ENCODE results near the gene THBD. TPM values are rescaled to one million over a fixed set of nuclear protein-coding genes. Genes with fewer than 3 reads are reported as not detected.

Gene THBD
- polyA plus RNA-seq, 1 donor from 2014 or later = not detected

GRCh38 chr20:23023621-23024177 is 25.8 kb downstream of the THBD start:
- H3K4me1 Mint-ChIP-seq = no peaks in the 10 kb centered on the region
- H3K27me3 Mint-ChIP-seq = no peaks in the 10 kb centered on the region
- no peaks in the 10 kb centered on the region for H3K9me3 Mint-ChIP-seq
- peaks cover 1% of the 10 kb centered on the region for H3K36me3 Mint-ChIP-seq
- H3K4me3 Mint-ChIP-seq = no peak overlapping the region
- no peak overlapping the region for H3K27ac Mint-ChIP-seq

GRCh38 chr20:23022849-23023248 is 26.6 kb downstream of the THBD start:
- H3K36me3 Mint-ChIP-seq = peaks cover 1% of the 10 kb centered on the region

GRCh38 chr20:23021951-23022350 is 27.5 kb downstream of the THBD start:
- Mint-ChIP-seq H3K27ac (no peak overlapping the region), H3K9me3 (no peaks in the 10 kb centered on the region), H3K4me3 (no peak overlapping the region), H3K4me1 (no peaks in the 10 kb centered on the region), H3K36me3 (peaks cover 1% of the 10 kb centered on the region), H3K27me3 (no peaks in the 10 kb centered on the region)

More at GRCh38 chr20:23022849-23023248, 26.6 kb downstream of the THBD start:
- no peaks in the 10 kb centered on the region for H3K4me1 Mint-ChIP-seq
- no peak overlapping the region for H3K4me3 Mint-ChIP-seq
- no peak overlapping the region for H3K27ac Mint-ChIP-seq
- no peaks in the 10 kb centered on the region for H3K27me3 Mint-ChIP-seq
- H3K9me3 Mint-ChIP-seq = no peaks in the 10 kb centered on the region

GRCh38 chr20:23021541-23021940 is 27.9 kb downstream of the THBD start:
- H3K4me3 Mint-ChIP-seq = no peak overlapping the region
- H3K27me3 Mint-ChIP-seq = no peaks in the 10 kb centered on the region
- no peaks in the 10 kb centered on the region for H3K4me1 Mint-ChIP-seq
- peaks cover 1% of the 10 kb centered on the region for H3K36me3 Mint-ChIP-seq
- H3K9me3 Mint-ChIP-seq = no peaks in the 10 kb centered on the region
- H3K27ac Mint-ChIP-seq = no peak overlapping the region

GRCh38 chr20:23020230-23021018 is 29.0 kb downstream of the THBD start:
- no peaks in the 10 kb centered on the region for H3K4me1 Mint-ChIP-seq
- H3K27me3 Mint-ChIP-seq = no peaks in the 10 kb centered on the region
- peaks cover 1% of the 10 kb centered on the region for H3K36me3 Mint-ChIP-seq
- H3K4me3 Mint-ChIP-seq = no peak overlapping the region
- no peaks in the 10 kb centered on the region for H3K9me3 Mint-ChIP-seq
- H3K27ac Mint-ChIP-seq = no peak overlapping the region

GRCh38 chr20:23019403-23019802 is 30.1 kb downstream of the THBD start:
- Mint-ChIP-seq H3K9me3 (no peaks in the 10 kb centered on the region), H3K36me3 (peaks cover 1% of the 10 kb centered on the region), H3K4me1 (no peaks in the 10 kb centered on the region), H3K4me3 (no peak overlapping the region), H3K27ac (no peak overlapping the region), H3K27me3 (no peaks in the 10 kb centered on the region)

GRCh38 chr20:23018941-23019340 is 30.5 kb downstream of the THBD start:
- H3K36me3 Mint-ChIP-seq = peaks cover 1% of the 10 kb centered on the region
- no peaks in the 10 kb centered on the region for H3K9me3 Mint-ChIP-seq
- no peaks in the 10 kb centered on the region for H3K27me3 Mint-ChIP-seq
- no peak overlapping the region for H3K4me3 Mint-ChIP-seq
- H3K27ac Mint-ChIP-seq = no peak overlapping the region
- no peaks in the 10 kb centered on the region for H3K4me1 Mint-ChIP-seq

GRCh38 chr20:23018432-23018831 is 31.0 kb downstream of the THBD start:
- H3K9me3 Mint-ChIP-seq = no peaks in the 10 kb centered on the region
- H3K4me1 Mint-ChIP-seq = no peaks in the 10 kb centered on the region
- no peak overlapping the region for H3K4me3 Mint-ChIP-seq
- H3K27ac Mint-ChIP-seq = no peak overlapping the region
- peaks cover 1% of the 10 kb centered on the region for H3K36me3 Mint-ChIP-seq
- H3K27me3 Mint-ChIP-seq = no peaks in the 10 kb centered on the region

GRCh38 chr20:23017516-23017915 is 32.0 kb downstream of the THBD start:
- Mint-ChIP-seq H3K4me3 (no peak overlapping the region), H3K27me3 (no peaks in the 10 kb centered on the region), H3K27ac (no peak overlapping the region), H3K36me3 (no peaks in the 10 kb centered on the region), H3K9me3 (no peaks in the 10 kb centered on the region), H3K4me1 (no peaks in the 10 kb centered on the region)

- H3K36me3 Mint-ChIP-seq = no peaks in the 10 kb centered on the region
- no peaks in the 10 kb centered on the region for H3K4me1 Mint-ChIP-seq
- no peak overlapping the region for H3K4me3 Mint-ChIP-seq
- H3K27me3 Mint-ChIP-seq = no peaks in the 10 kb centered on the region
- H3K9me3 Mint-ChIP-seq = no peaks in the 10 kb centered on the region
- no peak overlapping the region for H3K27ac Mint-ChIP-seq
Observed at GRCh38 chr20:23013429-23013828, 36.0 kb downstream of the THBD start.

- Mint-ChIP-seq H3K9me3 (no peaks in the 10 kb centered on the region), H3K27ac (no peak overlapping the region), H3K4me1 (no peaks in the 10 kb centered on the region), H3K27me3 (no peaks in the 10 kb centered on the region), H3K36me3 (no peaks in the 10 kb centered on the region), H3K4me3 (no peak overlapping the region)
Observed at GRCh38 chr20:23011008-23011721, 38.3 kb downstream of the THBD start.

- Mint-ChIP-seq H3K27ac (no peak overlapping the region), H3K9me3 (no peaks in the 10 kb centered on the region), H3K4me1 (no peaks in the 10 kb centered on the region), H3K27me3 (no peaks in the 10 kb centered on the region), H3K4me3 (no peak overlapping the region), H3K36me3 (no peaks in the 10 kb centered on the region)
Observed at GRCh38 chr20:23010096-23010495, 39.4 kb downstream of the THBD start.

- Mint-ChIP-seq H3K4me1 (no peaks in the 10 kb centered on the region), H3K36me3 (no peaks in the 10 kb centered on the region)
Observed at GRCh38 chr20:23009636-23010035, 39.8 kb downstream of the THBD start.

GRCh38 chr20:23008667-23009066 is 40.8 kb downstream of the THBD start:
- Mint-ChIP-seq H3K27me3 (no peaks in the 10 kb centered on the region), H3K4me3 (no peak overlapping the region), H3K9me3 (no peaks in the 10 kb centered on the region), H3K4me1 (no peaks in the 10 kb centered on the region), H3K27ac (no peak overlapping the region), H3K36me3 (no peaks in the 10 kb centered on the region)

More at GRCh38 chr20:23009636-23010035, 39.8 kb downstream of the THBD start:
- Mint-ChIP-seq H3K27ac (no peak overlapping the region), H3K9me3 (no peaks in the 10 kb centered on the region), H3K4me3 (no peak overlapping the region), H3K27me3 (no peaks in the 10 kb centered on the region)

GRCh38 chr20:23007886-23008655 is 41.4 kb downstream of the THBD start:
- Mint-ChIP-seq H3K9me3 (no peaks in the 10 kb centered on the region), H3K4me3 (no peak overlapping the region), H3K4me1 (no peaks in the 10 kb centered on the region), H3K36me3 (no peaks in the 10 kb centered on the region), H3K27me3 (no peaks in the 10 kb centered on the region), H3K27ac (no peak overlapping the region)

Data from IgD-negative memory B cell (primary cell).